ENCODE measurements around the gene VAMP2. TPM values are rescaled to one million over a fixed set of nuclear protein-coding genes. Genes with fewer than 3 reads are reported as not detected.

VAMP2 gene
- total and polyA plus RNA-seq, 9 of the 15 experiments (the other 6 are each of a cell fraction or from before 2014, with no cell fraction given), result 2.3 to 31.8 (median 6.0) TPM

GRCh38 chr17:8192070-8192815, 29.5 kb upstream of the VAMP2 start (continued):
- TF ChIP-seq NR2C2 (CRISPR knock-in tag; IDR thresholded peaks at IDR 0.05) (no peak), NR2C2 (tag; IDR thresholded peaks at IDR 0.05) (no peak; the same call in 1 of the 2 replicates), ZNF699 (CRISPR knock-in tag; IDR thresholded peaks at IDR 0.05; ENCODE audit: insufficient replicate concordance) (no peak), MAX (CRISPR knock-in tag; IDR thresholded peaks at IDR 0.05) (peak; percentile 62; the same call in 1 of the 2 replicates), RAD21 (CRISPR knock-in tag; conservative IDR thresholded peaks at IDR 0.05 in 1 of 2, IDR thresholded peaks at IDR 0.05 in 1 of 2) (no peak), ZNF212 (CRISPR knock-in tag; IDR thresholded peaks at IDR 0.05) (no peak), TCF7 (IDR thresholded peaks at IDR 0.05; ENCODE audit: borderline replicate concordance) (no peak), CBX2 (IDR thresholded peaks at IDR 0.05; ENCODE audit: insufficient read depth, low read length, poor library complexity, severe bottlenecking) (no peak), ZNF311 (CRISPR knock-in tag; IDR thresholded peaks at IDR 0.05) (no peak), CTBP1 (IDR thresholded peaks at IDR 0.05; ENCODE audit: borderline replicate concordance) (peak; percentile 80), GATA2 (CRISPR knock-in tag; IDR thresholded peaks at IDR 0.05) (peak; percentile 55), HDAC2 (IDR thresholded peaks at IDR 0.05) (peak; percentile 82), EP400 (IDR thresholded peaks at IDR 0.05) (peak; percentile 72), CREB3 (tag; conservative IDR thresholded peaks at IDR 0.05; ENCODE audit: low read depth) (no peak), CUX1 (CRISPR knock-in tag; IDR thresholded peaks at IDR 0.05) (no peak), TFAP4 (CRISPR knock-in tag; IDR thresholded peaks at IDR 0.05; ENCODE audit: borderline replicate concordance) (no peak), RAD51 (IDR thresholded peaks at IDR 0.05; ENCODE audit: borderline replicate concordance, low read depth) (peak; percentile 99), KHSRP (IDR thresholded peaks at IDR 0.05) (no peak), MNT (conservative IDR thresholded peaks at IDR 0.05) (peak; percentile 61 to 66; a peak in 3 of 4 replicates)
